GM23338 (cell line): ENCODE data around the gene SYT13.

Experiments used
- CREB1 ChIP-seq: fragments of 250-450 bp; sonication (Bioruptor Pico); IDR thresholded peaks from 2 replicates; pipeline ENCODE4 v1.5.0; 2020; ENCODE audit warnings: low read depth, mild to moderate bottlenecking, moderate library complexity
- CTCF ChIP-seq, 2 experiments: fragments of 200-600 bp in 1 of 2; sonication (generic) in 1 of 2; conservative IDR thresholded peaks; 2 replicates each; pipeline versions ENCODE4 v1.5.1 to v1.6.1; 2016 to 2017; ENCODE audit warnings: antibody characterized with exemption in 2 of 2, low read depth in 2 of 2, mild to moderate bottlenecking in 2 of 2, moderate library complexity in 1 of 2
- EZH2 ChIP-seq: fragments of 200-600 bp; sonication (generic); IDR thresholded peaks from one replicate; pipeline ENCODE4 v1.8.0; 2017; ENCODE audit warnings: antibody characterized with exemption, mild to moderate bottlenecking, low read depth; ENCODE audit not compliant: unreplicated experiment
- EZH2phosphoT487 ChIP-seq: fragments of 200-600 bp; sonication (generic); IDR thresholded peaks from one replicate; pipeline ENCODE4 v1.8.1; 2018; ENCODE audit warnings: antibody characterized with exemption; ENCODE audit not compliant: unreplicated experiment
- JUNB ChIP-seq: IDR thresholded peaks from one replicate; pipeline ENCODE4 v1.6.1; 2016; ENCODE audit warnings: antibody characterized with exemption; ENCODE audit not compliant: unreplicated experiment
- POLR2AphosphoS5 ChIP-seq: IDR thresholded peaks from 2 replicates; pipeline ENCODE4 v1.6.1; 2016; ENCODE audit warnings: antibody characterized with exemption, low read depth
- REST ChIP-seq: IDR thresholded peaks from one replicate; pipeline ENCODE4 v1.6.1; 2018; ENCODE audit warnings: antibody characterized with exemption; ENCODE audit not compliant: unreplicated experiment
- ZNF114 ChIP-seq: fragments of 250-450 bp; sonication (Bioruptor Pico); IDR thresholded peaks from 2 replicates; pipeline ENCODE4 v1.5.0; 2020; ENCODE audit warnings: mild to moderate bottlenecking, moderate library complexity
- ZNF331 ChIP-seq: fragments of 250-450 bp; sonication (Bioruptor Pico); IDR thresholded peaks from 2 replicates; pipeline ENCODE4 v1.5.0; 2020; ENCODE audit warnings: low read depth, mild to moderate bottlenecking, moderate library complexity

GRCh38 chr11:45322891-45323600 is 36.9 kb upstream of the SYT13 start:
- TF ChIP-seq CTCF (conservative IDR thresholded peaks at IDR 0.05; ENCODE audit: low read depth in 2 of 2) (no peak), EZH2 (no peak), POLR2AphosphoS5 (no peak), REST (no peak), ZNF331 (CRISPR knock-in tag) (no peak), CREB1 (no peak), JUNB (no peak), EZH2phosphoT487 (no peak), ZNF114 (no peak)
